Right lobe of liver (tissue), 6 donors: Measurements from ENCODE around the gene SINHCAF. TPM values are rescaled to one million over a fixed set of nuclear protein-coding genes. Genes with fewer than 3 reads are reported as not detected.

ENCODE experiments used
- ATAC-seq, 4 donors: fragments of 200-7000 bp; cut with Tn5 transposase; one replicate each; pipeline ENCODE4 v1.9.1; 2020; ENCODE audit warnings: mild to moderate bottlenecking in 4 of 4, moderate library complexity in 4 of 4
- DNase-seq, 3 donors: peaks; one replicate each; pipeline ENCODE4 v3.0.0-alpha.2; 2020
- H3K27ac ChIP-seq, 3 donors: fragments of 200-600 bp; one replicate each; pipeline ENCODE4 v1.8.0; 2022
- H3K27me3 ChIP-seq, 2 donors: fragments of 200-600 bp; one replicate each; pipeline ENCODE4 v1.8.0; 2022
- H3K36me3 ChIP-seq, 4 donors: fragments of 200-600 bp; sonication (generic) in 1 of 4; one replicate each; pipeline versions ENCODE4 v1.5.1 to v1.8.0; 2017 to 2022; ENCODE audit warnings: control low read depth in 1 of 4
- H3K4me1 ChIP-seq, 4 donors: fragments of 200-600 bp; sonication (generic) in 1 of 4; one replicate each; pipeline versions ENCODE4 v1.5.1 to v1.8.0; 2017 to 2022; ENCODE audit warnings: control low read depth in 1 of 4
- H3K4me3 ChIP-seq, 3 donors: fragments of 200-600 bp; one replicate each; pipeline ENCODE4 v1.8.0; 2022
- H3K9me3 ChIP-seq, 4 donors: fragments of 200-600 bp; sonication (generic) in 1 of 4; one replicate each; pipeline versions ENCODE4 v1.5.1 to v1.8.0; 2017 to 2022; ENCODE audit warnings: control low read depth in 1 of 4
- CTCF ChIP-seq, 4 donors: fragments of 200-600 bp in 3 of 4; fragments of 450-650 bp in 1 of 4; IDR thresholded peaks; one replicate each; pipeline versions ENCODE4 v1.5.1 to v1.8.0; 2016 to 2022; ENCODE audit warnings: antibody characterized with exemption in 4 of 4, mild to moderate bottlenecking in 2 of 4
- POLR2A ChIP-seq: fragments of 450-650 bp; IDR thresholded peaks from one replicate; pipeline ENCODE4 v1.6.1; 2017; ENCODE audit warnings: antibody characterized with exemption, mild to moderate bottlenecking
- WGBS: methylation state at CpG from one replicate; pipeline ENCODE4 v1.1.6; 2018; ENCODE audit warnings: low coverage, low lambda C conversion rate; ENCODE audit not compliant: insufficient coverage; ENCODE audit errors: missing lambda C conversion rate; 5-methylcytosine and 5-hydroxymethylcytosine counted together
- intact Hi-C, 2 donors: fragments of 100-400 bp; cut with DNase I; formaldehyde crosslinking; loops; one replicate each; pipeline versions ENCODE4 v1.11.2 to v1.14.1; 2022
- total RNA-seq, 6 experiments: library from RNA; depleted of rRNA in 2 of 6; stranded (reverse); fragments of >200 nt in 2 of 6; fragmentation: NEBNext Ultra II Directional in 3 of 6; extraction: Animal tissue kit (Norgen Biotek cat#: 25700) in 3 of 6; gene quantifications; one replicate each; pipeline versions ENCODE4 v1.1.0 to v1.2.4, GENCODE V29; 2016 to 2023
- donor health status: DM: no; HTN: yes; CAD: no.
- donor health status: DM: no; HTN: no; CAD: no.
- donor health status: DM: no; HTN: no; CAD: no.
- donor health status: DM: no; HTN: yes; CAD: no.
- donor health status: DM: no; HTN: yes; CAD: no.

Gene SINHCAF
- total RNA-seq, 6 experiments from 2014 or later, result 1.6 to 21.9 (median 8.2) TPM

GRCh38 chr12:31324116-31324844 lies 1.7 kb downstream of the SINHCAF start:
- TF ChIP-seq CTCF (IDR thresholded peaks at IDR 0.05) (no peak), POLR2A (peak; percentile 61)
- ATAC-seq (peak; percentile 39 to 54 (median 52)), DNase-seq (peak; percentile 70 to 85 (median 76))
- H3K4me3 ChIP-seq, result peak overlapping the region; percentile 58 to 80 (median 72)
- no peaks in the 10 kb centered on the region for H3K9me3 ChIP-seq
- no peaks in the 10 kb centered on the region for H3K4me1 ChIP-seq
- intact Hi-C loops, result no loop called here
- H3K27ac ChIP-seq, result peak overlapping the region; percentile 88 to 92 (median 90)
- no peaks in the 10 kb centered on the region for H3K36me3 ChIP-seq
- WGBS, result no CpG with 5 or more reads among the region's 81 CpGs
- H3K27me3 ChIP-seq, result no peaks in the 10 kb centered on the region

GRCh38 chr12:31323391-31324115 lies 2.4 kb downstream of the SINHCAF start:
- H3K4me1 ChIP-seq, result no peaks in the 10 kb centered on the region
- DNase-seq, result peak; percentile 56 to 82 (median 56)
- intact Hi-C loops, result no loop called here
- H3K27ac ChIP-seq, result peak overlapping the region; percentile 88 to 92 (median 90)
- 27% methylated on average over 8 of the region's 37 CpGs for WGBS
- H3K9me3 ChIP-seq, result no peaks in the 10 kb centered on the region
- TF ChIP-seq POLR2A (no peak), CTCF (IDR thresholded peaks at IDR 0.05) (no peak)
- no peaks in the 10 kb centered on the region for H3K36me3 ChIP-seq
- ATAC-seq, result no peak
- H3K27me3 ChIP-seq, result no peaks in the 10 kb centered on the region
- H3K4me3 ChIP-seq, result peak overlapping the region; percentile 58 to 80 (median 72)

- no peaks in the 10 kb centered on the region for H3K9me3 ChIP-seq
- TF ChIP-seq CTCF (IDR thresholded peaks at IDR 0.05), result no peak
- no peak for TF ChIP-seq POLR2A
- no peaks in the 10 kb centered on the region for H3K27me3 ChIP-seq
- H3K27ac ChIP-seq, result no peak overlapping the region
- DNase-seq (no peak), ATAC-seq (no peak)
- WGBS, result 69% methylated on average over 3 of the region's 5 CpGs
- no peaks in the 10 kb centered on the region for H3K36me3 ChIP-seq
- no peak overlapping the region for H3K4me3 ChIP-seq
- intact Hi-C loops, result no loop called here
- H3K4me1 ChIP-seq, result peaks cover 0 to 2% (median 0%) of the 10 kb centered on the region in 4 donors
Observed at GRCh38 chr12:31322801-31323207, 3.1 kb downstream of the SINHCAF start.

GRCh38 chr12:31321897-31322228 lies 4.1 kb downstream of the SINHCAF start:
- peaks cover 0 to 4% (median 0%) of the 10 kb centered on the region in 4 donors for H3K4me1 ChIP-seq
- no peak for ATAC-seq
- H3K27ac ChIP-seq, result no peak overlapping the region
- 94% methylated on average over 1 of the region's 1 CpG for WGBS
- H3K27me3 ChIP-seq, result no peaks in the 10 kb centered on the region
- no peak for DNase-seq
- H3K4me3 ChIP-seq, result no peak overlapping the region
- H3K36me3 ChIP-seq, result no peaks in the 10 kb centered on the region
- TF ChIP-seq POLR2A (no peak), CTCF (IDR thresholded peaks at IDR 0.05) (no peak)
- intact Hi-C loops, result no loop called here
- H3K9me3 ChIP-seq, result no peaks in the 10 kb centered on the region
